ENCODE data around the gene FCRLA.
"Not testable (repeated sequence)": the region's sequence is repeated elsewhere in the genome, so short reads cannot be mapped to it uniquely, and the experiment has no call there.

The FCRLA gene

DNA sequence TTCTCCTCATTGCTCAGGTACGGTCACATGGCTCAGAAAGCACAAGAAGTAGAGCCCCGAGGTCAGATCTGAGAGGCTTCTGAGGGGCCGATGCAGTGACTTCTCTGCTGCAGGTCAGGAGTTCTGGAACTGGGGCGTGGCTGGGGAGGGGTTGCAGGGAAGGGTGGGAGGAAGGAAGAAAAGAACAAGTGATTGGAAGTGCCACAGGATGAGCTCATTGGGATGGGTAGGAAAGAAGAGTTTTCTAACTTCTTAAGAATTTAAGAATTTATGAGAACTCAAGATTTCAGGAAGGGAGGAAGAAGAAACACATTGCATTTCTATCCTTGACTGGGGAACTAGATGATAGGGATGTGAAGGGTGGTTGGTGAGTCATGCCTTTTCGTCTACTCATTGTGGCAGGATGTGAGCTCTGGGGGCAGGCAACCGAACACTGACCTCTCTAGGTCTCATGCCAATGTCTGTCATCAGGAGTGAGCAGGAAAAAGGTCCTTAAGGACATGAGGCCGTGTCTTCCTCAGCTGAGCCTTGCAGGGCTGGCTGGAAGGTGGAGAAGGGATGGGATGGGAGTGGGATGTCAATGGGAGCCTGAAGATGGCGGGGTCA, 14.8 kb downstream of the FCRLA start:
- TF ChIP-seq POLR2A (IDR thresholded peaks at IDR 0.05; ENCODE audit: low read length), result no peak
- no peak for TF ChIP-seq GATA1 (IDR thresholded peaks at IDR 0.05; ENCODE audit: low read depth, low read length)
- peak; percentile 51 to 70 for DNase-seq

DNA sequence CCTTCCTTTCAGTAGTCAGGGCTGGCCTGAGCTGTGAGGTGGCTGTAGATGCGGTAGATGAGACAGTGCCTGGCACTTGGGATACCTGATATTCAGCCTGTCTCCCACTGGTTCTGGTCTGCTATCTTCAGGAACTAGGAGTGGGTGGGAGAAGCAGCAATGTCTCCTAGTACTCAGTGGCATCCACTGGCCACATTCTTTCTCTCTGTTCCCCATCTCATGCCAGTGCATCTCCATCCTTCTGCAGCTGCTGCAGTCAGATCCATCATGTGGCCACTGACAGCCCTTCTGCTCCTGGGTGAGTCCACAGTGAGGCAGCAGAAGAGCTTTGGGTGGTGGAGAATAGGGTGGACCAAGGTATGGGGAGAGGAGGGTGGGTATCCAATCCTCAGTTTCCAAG, 15.4 kb downstream of the FCRLA start:
- DNase-seq, result no peak
- TF ChIP-seq POLR2A (IDR thresholded peaks at IDR 0.05; ENCODE audit: low read length) (no peak), GATA1 (IDR thresholded peaks at IDR 0.05; ENCODE audit: low read depth, low read length) (no peak)

GRCh38 chr1:161723459-161724141, 16.6 kb downstream of the FCRLA start:
- no peak for TF ChIP-seq GATA1 (IDR thresholded peaks at IDR 0.05; ENCODE audit: low read depth, low read length)
- TF ChIP-seq POLR2A (IDR thresholded peaks at IDR 0.05; ENCODE audit: low read length), result no peak

DNA sequence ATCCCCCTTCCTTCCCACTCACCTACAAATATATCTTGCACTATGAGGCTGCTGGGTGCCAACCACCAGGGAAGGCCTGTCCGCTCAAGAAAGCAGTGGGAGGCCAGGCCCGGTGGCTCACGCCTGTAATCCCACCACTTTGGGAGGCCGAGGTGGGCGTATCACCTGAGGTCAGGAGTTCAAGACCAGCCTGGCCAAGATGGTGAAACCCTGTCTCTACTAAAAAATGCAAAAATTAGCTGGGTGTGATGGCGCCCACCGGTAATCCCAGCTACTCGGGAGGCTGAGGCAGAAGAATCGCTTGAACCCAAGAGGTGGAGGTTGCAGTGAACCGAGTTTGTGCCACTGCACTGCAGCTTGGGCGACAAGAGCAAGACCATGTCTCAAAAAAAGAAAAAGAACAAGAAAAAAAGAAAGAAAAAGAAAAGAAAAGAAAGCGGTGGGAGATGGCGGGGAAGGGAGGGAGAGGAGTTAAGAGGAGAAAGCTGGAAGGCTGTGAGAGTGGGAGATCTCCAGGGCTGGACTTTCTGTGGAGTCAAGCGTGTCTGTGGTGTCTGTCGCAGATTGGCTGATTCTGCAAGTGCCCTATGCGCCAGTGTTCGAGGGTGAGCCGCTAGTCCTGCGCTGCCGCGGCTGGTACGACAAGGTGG, 18.4 kb downstream of the FCRLA start:
- DNase-seq, result not testable (repeated sequence)

More at GRCh38 chr1:161723459-161724141, 16.6 kb downstream of the FCRLA start:
- DNase-seq, result no peak

DNA sequence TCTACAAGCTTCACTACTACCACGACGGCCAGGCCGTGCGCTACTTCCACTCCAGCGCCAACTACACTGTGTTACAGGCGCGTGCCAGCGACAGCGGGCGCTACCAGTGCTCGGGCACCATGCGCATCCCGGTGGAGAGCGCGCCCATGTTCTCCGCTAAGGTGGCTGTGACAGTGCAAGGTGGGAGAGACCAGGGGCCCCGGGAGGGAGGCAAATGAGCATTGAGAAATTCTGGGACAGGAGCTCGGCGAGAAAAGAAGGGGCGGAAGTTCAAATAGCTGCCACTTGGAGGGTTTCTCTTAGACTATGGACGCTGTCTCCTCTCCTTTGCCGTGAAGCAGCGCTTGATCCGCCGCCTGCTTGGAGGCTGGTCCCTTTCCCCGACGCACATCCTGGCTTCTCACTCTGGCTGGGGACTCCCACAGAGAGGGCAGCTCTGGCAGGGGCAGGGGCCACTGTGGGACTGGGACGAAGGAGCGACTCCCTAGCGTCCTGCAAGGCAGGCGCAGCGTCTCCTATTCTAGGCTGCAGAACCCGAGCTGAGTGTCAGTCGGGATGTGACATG, 19.0 kb downstream of the FCRLA start:
- TF ChIP-seq GATA1 (IDR thresholded peaks at IDR 0.05; ENCODE audit: low read depth, low read length), result no peak
- peak; percentile 33 for TF ChIP-seq POLR2A (IDR thresholded peaks at IDR 0.05; ENCODE audit: low read length)
- DNase-seq, result peak; percentile 76 to 80

DNA sequence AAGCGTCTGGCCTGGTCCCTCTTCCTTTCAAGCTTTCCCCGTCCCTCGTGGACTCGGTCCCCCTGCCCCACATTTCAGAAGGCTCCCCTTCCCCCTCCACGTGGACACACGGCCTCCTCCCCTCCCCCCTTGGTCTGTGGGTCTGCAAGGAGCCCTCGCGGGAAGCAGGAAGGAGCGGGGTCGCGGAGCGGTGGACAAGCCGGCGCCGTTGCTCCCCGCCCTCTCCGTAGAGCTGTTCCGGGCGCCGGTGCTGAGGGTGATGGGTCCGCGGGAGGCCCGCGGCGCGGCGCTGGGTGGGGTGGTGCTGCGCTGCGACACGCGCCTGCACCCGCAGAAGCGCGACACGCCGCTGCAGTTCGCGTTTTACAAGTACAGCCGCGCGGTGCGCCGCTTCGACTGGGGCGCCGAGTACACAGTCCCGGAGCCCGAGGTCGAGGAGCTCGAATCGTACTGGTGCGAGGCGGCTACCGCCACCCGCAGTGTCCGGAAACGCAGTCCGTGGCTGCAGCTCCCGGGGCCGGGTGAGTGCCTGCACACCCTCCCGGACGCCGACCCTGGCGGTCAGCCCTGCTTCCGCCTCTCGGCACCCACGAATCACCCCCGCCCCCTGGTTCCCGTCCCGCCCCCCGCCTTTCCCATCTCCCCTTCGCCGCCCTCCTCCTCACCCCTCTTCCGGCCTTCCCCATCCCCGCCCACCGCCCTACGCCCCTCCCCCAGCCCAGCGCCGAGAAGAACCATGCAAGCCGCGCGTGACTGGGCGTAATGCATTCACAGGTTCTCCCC, 19.6 kb downstream of the FCRLA start:
- TF ChIP-seq POLR2A (IDR thresholded peaks at IDR 0.05; ENCODE audit: low read length) (peak; percentile 87), GATA1 (IDR thresholded peaks at IDR 0.05; ENCODE audit: low read depth, low read length) (no peak)

GRCh38 chr1:161727256-161727924, 20.4 kb downstream of the FCRLA start:
- peak; percentile 55 to 66 for DNase-seq
- TF ChIP-seq POLR2A (IDR thresholded peaks at IDR 0.05; ENCODE audit: low read length) (peak; percentile 65), GATA1 (IDR thresholded peaks at IDR 0.05; ENCODE audit: low read depth, low read length) (no peak)

More for the DNA sequence above, 19.6 kb downstream of the FCRLA start:
- DNase-seq, result peak; percentile 92 to 95

GRCh38 chr1:161728376-161729226, 21.6 kb downstream of the FCRLA start:
- TF ChIP-seq POLR2A (IDR thresholded peaks at IDR 0.05; ENCODE audit: low read length), result no peak
- no peak for TF ChIP-seq GATA1 (IDR thresholded peaks at IDR 0.05; ENCODE audit: low read depth, low read length)
- DNase-seq, result no peak

DNA sequence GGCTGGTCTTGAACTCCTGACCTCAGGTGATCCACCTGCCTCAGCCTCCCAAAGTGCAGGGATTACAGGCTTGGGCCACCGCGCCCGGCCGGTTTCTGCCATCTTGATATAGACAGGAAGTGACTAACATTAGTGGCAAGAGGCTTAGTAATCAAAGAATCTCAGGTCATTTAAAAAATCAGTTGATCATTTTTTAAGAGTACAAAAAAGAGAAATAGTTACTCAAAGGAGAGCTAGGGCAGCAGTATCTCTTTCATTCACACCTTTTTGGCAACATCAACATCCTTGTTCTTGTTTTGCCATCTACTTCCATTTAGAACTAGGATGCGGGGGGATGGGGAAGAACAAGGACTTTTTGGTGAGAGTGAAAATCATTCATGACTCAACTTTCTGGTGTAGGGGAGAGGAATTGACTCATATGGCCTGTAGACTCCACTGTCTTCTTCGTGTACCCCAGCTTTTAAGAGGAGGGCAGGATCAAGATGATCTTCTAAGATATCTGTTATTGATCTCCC, 23.1 kb downstream of the FCRLA start:
- no peak for DNase-seq
- TF ChIP-seq GATA1 (IDR thresholded peaks at IDR 0.05; ENCODE audit: low read depth, low read length) (no peak), POLR2A (IDR thresholded peaks at IDR 0.05; ENCODE audit: low read length) (no peak)

DNA sequence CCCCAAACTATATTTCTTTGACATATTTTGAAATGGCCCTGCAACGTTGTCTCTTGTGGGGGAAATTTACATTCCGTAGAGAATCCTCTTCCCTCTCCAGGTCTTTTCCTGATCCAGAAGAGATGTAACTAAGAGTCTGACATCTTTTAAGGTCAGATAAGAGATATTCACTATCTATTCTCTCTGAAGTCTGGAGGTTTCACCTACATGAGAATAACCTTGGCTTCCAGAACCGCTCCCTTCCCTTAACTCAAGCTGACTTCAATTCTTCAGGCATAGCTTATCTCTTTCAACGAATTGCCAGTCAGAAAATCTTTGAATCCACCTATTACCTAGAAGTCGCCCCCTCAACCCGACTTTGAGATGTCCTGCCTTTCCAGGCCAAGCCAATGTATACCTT, 24.2 kb downstream of the FCRLA start:
- DNase-seq, result no peak
- no peak for TF ChIP-seq POLR2A (IDR thresholded peaks at IDR 0.05; ENCODE audit: low read length)
- no peak for TF ChIP-seq GATA1 (IDR thresholded peaks at IDR 0.05; ENCODE audit: low read depth, low read length)

DNA sequence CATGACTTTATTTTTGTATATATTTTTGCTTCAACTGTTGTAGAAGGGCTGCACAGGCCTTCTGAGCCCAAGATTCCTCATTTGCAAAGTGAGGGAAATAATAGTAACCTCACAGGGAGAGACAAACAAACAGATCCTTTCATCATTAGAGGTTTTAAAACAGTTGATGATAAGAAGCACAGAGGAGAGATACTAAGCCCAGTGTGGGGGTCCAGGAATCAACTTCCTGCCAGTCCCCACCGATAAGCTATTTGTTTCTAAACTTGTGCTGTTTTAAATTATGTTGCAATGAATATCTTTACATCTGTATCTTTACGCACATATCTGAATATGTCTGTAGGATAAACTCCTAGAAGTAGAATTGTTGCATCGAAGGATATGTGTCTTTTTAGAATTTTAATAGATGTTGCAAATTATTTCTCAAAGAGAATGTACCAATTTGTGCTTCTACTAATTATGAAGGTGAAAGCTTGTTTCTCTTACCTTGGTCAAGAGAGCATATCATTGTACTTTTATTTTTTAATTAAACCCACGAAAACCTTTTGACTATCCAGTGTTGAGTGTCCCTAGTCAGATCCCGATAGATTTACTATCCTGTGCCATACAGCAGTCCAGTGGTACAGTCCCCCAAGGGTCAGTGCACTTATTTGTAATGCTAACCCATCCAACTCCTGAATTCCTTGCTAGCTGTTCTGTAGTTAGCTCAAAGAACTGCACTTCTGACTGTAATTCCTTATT, 25.1 kb downstream of the FCRLA start:
- TF ChIP-seq POLR2A (IDR thresholded peaks at IDR 0.05; ENCODE audit: low read length) (no peak), GATA1 (IDR thresholded peaks at IDR 0.05; ENCODE audit: low read depth, low read length) (no peak)

GRCh38 chr1:161733526-161733925, 26.5 kb downstream of the FCRLA start:
- DNase-seq, result no peak
- TF ChIP-seq GATA1 (IDR thresholded peaks at IDR 0.05; ENCODE audit: low read depth, low read length) (no peak), POLR2A (IDR thresholded peaks at IDR 0.05; ENCODE audit: low read length) (no peak)

More for the DNA sequence above, 25.1 kb downstream of the FCRLA start:
- DNase-seq, result no peak
